Sigmoid colon (tissue), 4 donors: ENCODE measurements around the gene SGTB.

ENCODE experiments used
- POLR2AphosphoS5 ChIP-seq, 4 donors: sonication (generic); formaldehyde crosslinking; IDR thresholded peaks; one replicate each; pipeline ENCODE4 v1.6.1; 2017; ENCODE audit warnings: antibody characterized with exemption in 4 of 4
- TF ChIP-seq, protein P1 (sequence below), 4 experiments: fragments of 450-650 bp in 3 of 4; fragments of 200-600 bp in 1 of 4; IDR thresholded peaks; one replicate each; pipeline ENCODE4 v1.5.1; 2016 to 2019; ENCODE audit warnings: antibody characterized with exemption in 4 of 4, mild to moderate bottlenecking in 3 of 4, moderate library complexity in 2 of 4

DNA sequence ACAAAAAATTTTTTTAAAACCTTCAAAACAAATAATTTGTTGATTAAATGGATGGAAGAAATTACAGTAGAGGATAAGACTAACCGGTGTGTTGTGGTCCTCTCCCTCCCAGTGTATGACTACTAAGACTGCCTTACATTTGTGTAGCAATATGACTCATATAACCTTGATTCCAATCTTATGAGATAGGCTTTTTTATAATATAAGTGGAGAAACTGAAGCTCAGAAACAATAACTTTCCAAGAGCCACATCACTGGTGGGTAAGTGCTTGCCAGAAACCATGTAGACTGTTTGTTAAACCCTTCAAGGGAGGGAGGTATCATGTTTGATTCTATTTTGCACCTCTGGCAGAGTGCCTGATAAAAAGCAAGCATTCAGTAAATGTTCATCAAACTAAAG is 47.6 kb upstream of the SGTB start:
- TF ChIP-seq, protein P1, sequence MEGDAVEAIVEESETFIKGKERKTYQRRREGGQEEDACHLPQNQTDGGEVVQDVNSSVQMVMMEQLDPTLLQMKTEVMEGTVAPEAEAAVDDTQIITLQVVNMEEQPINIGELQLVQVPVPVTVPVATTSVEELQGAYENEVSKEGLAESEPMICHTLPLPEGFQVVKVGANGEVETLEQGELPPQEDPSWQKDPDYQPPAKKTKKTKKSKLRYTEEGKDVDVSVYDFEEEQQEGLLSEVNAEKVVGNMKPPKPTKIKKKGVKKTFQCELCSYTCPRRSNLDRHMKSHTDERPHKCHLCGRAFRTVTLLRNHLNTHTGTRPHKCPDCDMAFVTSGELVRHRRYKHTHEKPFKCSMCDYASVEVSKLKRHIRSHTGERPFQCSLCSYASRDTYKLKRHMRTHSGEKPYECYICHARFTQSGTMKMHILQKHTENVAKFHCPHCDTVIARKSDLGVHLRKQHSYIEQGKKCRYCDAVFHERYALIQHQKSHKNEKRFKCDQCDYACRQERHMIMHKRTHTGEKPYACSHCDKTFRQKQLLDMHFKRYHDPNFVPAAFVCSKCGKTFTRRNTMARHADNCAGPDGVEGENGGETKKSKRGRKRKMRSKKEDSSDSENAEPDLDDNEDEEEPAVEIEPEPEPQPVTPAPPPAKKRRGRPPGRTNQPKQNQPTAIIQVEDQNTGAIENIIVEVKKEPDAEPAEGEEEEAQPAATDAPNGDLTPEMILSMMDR (IDR thresholded peaks at IDR 0.05) = no peak
- no peak for TF ChIP-seq POLR2AphosphoS5 (IDR thresholded peaks at IDR 0.05)
